ENCODE data around the gene ABL1.
"Not testable (repeated sequence)": the region's sequence is repeated elsewhere in the genome, so short reads cannot be mapped to it uniquely, and the experiment has no call there.

ABL1 gene

GRCh38 chr9:130905125-130905901, 70.3 kb downstream of the ABL1 start:
- 94% methylated on average over 20 of the region's 24 CpGs for WGBS (ENCODE audit: insufficient coverage)
- Histone ChIP-seq H3K9me3 (ENCODE audit: control extremely low read depth in 1 of 5, control insufficient read depth in 4 of 5, insufficient read depth in 2 of 5, low read depth in 1 of 5, low read length in 4 of 5) (no peaks in the 10 kb centered on the region), H3K36me3 (ENCODE audit: control insufficient read depth in 4 of 4, insufficient read depth in 4 of 4, low read length in 3 of 4) (no peaks in the 10 kb centered on the region), H3K4me1 (ENCODE audit: control extremely low read depth in 1 of 4, control insufficient read depth in 4 of 4, insufficient read depth in 4 of 4, low read length in 3 of 4) (peaks cover 0 to 7% (median 3%) of the 10 kb centered on the region in 4 experiments), H3K27me3 (replicated peaks in 2 of 5; ENCODE audit: control insufficient read depth in 4 of 5, insufficient read depth in 5 of 5, low read length in 4 of 5) (peaks cover 0 to 4% (median under 1%) of the 10 kb centered on the region in 5 experiments), H3K27ac (ENCODE audit: insufficient read depth in 1 of 2, low read depth in 1 of 2, low read length in 2 of 2, poor library complexity in 1 of 2, severe bottlenecking in 2 of 2) (no peak overlapping the region), H3K4me3 (ENCODE audit: control insufficient read depth in 1 of 7, extremely low read depth in 1 of 7, insufficient read depth in 4 of 7, low read depth in 2 of 7, low read length in 6 of 7) (no peak overlapping the region)
- ChIA-PET CTCF (interaction anchor here (1.1 kb wide), 1 partner anchor 94 kb away, joined by 3 read pairs; no protein-coding TSS in a partner anchor), POLR2A (no interaction called here)
- DNase-seq, result no peak

DNA sequence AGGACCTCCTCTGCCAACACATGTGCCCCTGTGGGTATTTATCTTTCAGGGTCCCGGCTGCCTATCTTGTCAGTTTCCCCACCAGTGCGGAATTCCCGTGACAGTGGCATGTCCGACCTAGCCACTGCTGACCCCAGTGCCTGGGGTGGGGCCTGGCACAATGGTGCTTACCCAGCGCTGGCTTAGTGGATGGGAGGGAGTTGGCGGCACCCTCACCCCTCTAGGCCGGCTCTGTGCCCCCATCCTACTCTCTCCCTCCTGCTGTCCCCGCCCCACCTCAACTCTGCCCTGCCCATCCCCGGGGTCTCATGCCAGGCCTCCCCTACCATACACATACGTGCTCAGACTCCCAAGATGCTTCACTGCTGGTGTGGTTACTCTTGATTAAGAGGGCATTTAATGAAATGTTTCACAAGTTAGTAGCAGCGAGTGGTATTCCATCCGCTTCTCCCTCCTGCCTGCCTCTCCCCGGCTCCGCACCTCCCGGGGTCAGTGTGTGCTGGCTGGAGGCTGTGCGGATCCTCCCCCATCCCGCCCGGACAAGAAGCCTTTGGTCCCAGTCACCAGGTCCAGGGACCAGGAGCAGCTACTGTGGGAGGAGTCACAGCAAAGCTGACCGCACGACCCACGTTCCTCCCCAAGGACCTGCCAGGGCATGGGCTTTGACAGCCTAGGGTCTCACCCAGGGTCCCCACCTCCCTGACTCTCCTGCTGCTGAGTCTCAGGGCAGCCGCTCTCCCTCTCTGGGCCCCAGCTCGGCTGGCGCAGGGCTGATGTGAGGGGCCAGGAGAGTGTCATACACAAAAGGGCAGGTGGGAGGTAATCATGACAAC, 71.1 kb downstream of the ABL1 start:
- H3K4me3 ChIP-seq (ENCODE audit: control insufficient read depth in 1 of 7, extremely low read depth in 1 of 7, insufficient read depth in 4 of 7, low read depth in 2 of 7, low read length in 6 of 7), result no peak overlapping the region
- peaks cover 0 to under 1% (median 0%) of the 10 kb centered on the region in 5 experiments for H3K27me3 ChIP-seq (replicated peaks in 2 of 5; ENCODE audit: control insufficient read depth in 4 of 5, insufficient read depth in 5 of 5, low read length in 4 of 5)
- ChIA-PET POLR2A (no interaction called here), CTCF (interaction anchor here (1.0 kb wide), 1 partner anchor 8 kb away, joined by 3 read pairs; no protein-coding TSS in a partner anchor)
- peaks cover 0 to 7% (median 3%) of the 10 kb centered on the region in 4 experiments for H3K4me1 ChIP-seq (ENCODE audit: control extremely low read depth in 1 of 4, control insufficient read depth in 4 of 4, insufficient read depth in 4 of 4, low read length in 3 of 4)
- H3K27ac ChIP-seq (ENCODE audit: insufficient read depth in 1 of 2, low read depth in 1 of 2, low read length in 2 of 2, poor library complexity in 1 of 2, severe bottlenecking in 2 of 2), result no peak overlapping the region
- no peaks in the 10 kb centered on the region for H3K9me3 ChIP-seq (ENCODE audit: control extremely low read depth in 1 of 5, control insufficient read depth in 4 of 5, insufficient read depth in 2 of 5, low read depth in 1 of 5, low read length in 4 of 5)
- no peaks in the 10 kb centered on the region for H3K36me3 ChIP-seq (ENCODE audit: control insufficient read depth in 4 of 4, insufficient read depth in 4 of 4, low read length in 3 of 4)
- no peak for DNase-seq
- WGBS (ENCODE audit: insufficient coverage), result 94% methylated on average over 16 of the region's 24 CpGs

DNA sequence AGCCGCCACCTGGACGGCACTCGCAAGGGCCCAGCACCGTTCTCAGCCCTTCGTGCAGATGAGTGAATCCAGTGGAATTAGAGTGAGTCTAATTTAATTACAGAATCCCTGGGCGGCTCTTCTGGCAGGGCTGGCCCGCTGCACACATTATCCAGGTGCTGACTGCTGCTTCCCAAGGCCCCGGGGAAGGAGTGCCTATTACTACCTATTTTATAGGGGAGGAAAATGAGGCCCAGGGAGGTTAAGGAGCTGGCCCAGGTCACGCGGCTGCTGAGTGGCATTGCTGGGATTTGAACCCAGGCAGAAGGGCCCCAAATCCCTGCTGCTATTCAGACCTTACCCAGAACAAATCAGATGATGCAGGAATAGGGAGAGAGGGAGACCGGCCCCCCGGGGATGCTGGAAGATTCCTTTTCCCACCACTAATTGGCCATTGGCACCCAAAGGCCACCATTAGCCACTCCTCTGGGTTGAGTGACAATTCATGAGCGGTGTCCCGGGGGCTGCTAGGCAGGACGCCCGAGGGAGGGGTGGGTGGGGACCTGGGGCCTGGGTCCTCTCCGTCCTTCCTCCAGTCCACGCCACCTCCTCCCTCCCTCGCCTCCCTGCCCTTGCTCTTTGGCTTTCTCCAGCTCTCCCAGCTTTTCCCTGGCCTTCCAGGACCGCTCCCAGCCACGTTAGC, 71.8 kb downstream of the ABL1 start:
- Histone ChIP-seq H3K9me3 (ENCODE audit: control extremely low read depth in 1 of 5, control insufficient read depth in 4 of 5, insufficient read depth in 2 of 5, low read depth in 1 of 5, low read length in 4 of 5) (no peaks in the 10 kb centered on the region), H3K36me3 (ENCODE audit: control insufficient read depth in 4 of 4, insufficient read depth in 4 of 4, low read length in 3 of 4) (no peaks in the 10 kb centered on the region), H3K4me3 (ENCODE audit: control insufficient read depth in 1 of 7, extremely low read depth in 1 of 7, insufficient read depth in 4 of 7, low read depth in 2 of 7, low read length in 6 of 7) (no peak overlapping the region), H3K27ac (ENCODE audit: insufficient read depth in 1 of 2, low read depth in 1 of 2, low read length in 2 of 2, poor library complexity in 1 of 2, severe bottlenecking in 2 of 2) (no peak overlapping the region), H3K4me1 (ENCODE audit: control extremely low read depth in 1 of 4, control insufficient read depth in 4 of 4, insufficient read depth in 4 of 4, low read length in 3 of 4) (peaks cover 0 to 7% (median 3%) of the 10 kb centered on the region in 4 experiments), H3K27me3 (replicated peaks in 2 of 5; ENCODE audit: control insufficient read depth in 4 of 5, insufficient read depth in 5 of 5, low read length in 4 of 5) (no peaks in the 10 kb centered on the region)
- POLR2A ChIA-PET, result no interaction called here
- DNase-seq, result no peak
- CTCF ChIA-PET, result interaction anchor here (1.0 to 1.2 kb wide), 2 partner anchors 9 to 43 kb away, joined by 3 read pairs; no protein-coding TSS in a partner anchor
- WGBS (ENCODE audit: insufficient coverage), result 92% methylated on average over 18 of the region's 21 CpGs

GRCh38 chr9:130908146-130908877, 73.3 kb downstream of the ABL1 start:
- Histone ChIP-seq H3K27ac (ENCODE audit: insufficient read depth in 1 of 2, low read depth in 1 of 2, low read length in 2 of 2, poor library complexity in 1 of 2, severe bottlenecking in 2 of 2) (no peak overlapping the region), H3K27me3 (replicated peaks in 2 of 5; ENCODE audit: control insufficient read depth in 4 of 5, insufficient read depth in 5 of 5, low read length in 4 of 5) (peaks cover 0 to 3% (median 0%) of the 10 kb centered on the region in 5 experiments), H3K36me3 (ENCODE audit: control insufficient read depth in 4 of 4, insufficient read depth in 4 of 4, low read length in 3 of 4) (no peaks in the 10 kb centered on the region), H3K4me1 (ENCODE audit: control extremely low read depth in 1 of 4, control insufficient read depth in 4 of 4, insufficient read depth in 4 of 4, low read length in 3 of 4) (peaks cover 0 to 7% (median 3%) of the 10 kb centered on the region in 4 experiments), H3K4me3 (ENCODE audit: control insufficient read depth in 1 of 7, extremely low read depth in 1 of 7, insufficient read depth in 4 of 7, low read depth in 2 of 7, low read length in 6 of 7) (no peak overlapping the region), H3K9me3 (ENCODE audit: control extremely low read depth in 1 of 5, control insufficient read depth in 4 of 5, insufficient read depth in 2 of 5, low read depth in 1 of 5, low read length in 4 of 5) (no peaks in the 10 kb centered on the region)
- CTCF ChIA-PET, result interaction anchor here (0.7 to 1.2 kb wide), 2 partner anchors 38 to 44 kb away, joined by 3 read pairs; no protein-coding TSS in a partner anchor
- 48% methylated on average over 18 of the region's 22 CpGs for WGBS (ENCODE audit: insufficient coverage)
- POLR2A ChIA-PET, result no interaction called here
- DNase-seq, result peak in 2 of 3 donors; percentile 57 to 70

GRCh38 chr9:130908878-130909355, 73.9 kb downstream of the ABL1 start:
- Histone ChIP-seq H3K4me3 (ENCODE audit: control insufficient read depth in 1 of 7, extremely low read depth in 1 of 7, insufficient read depth in 4 of 7, low read depth in 2 of 7, low read length in 6 of 7) (no peak overlapping the region), H3K36me3 (ENCODE audit: control insufficient read depth in 4 of 4, insufficient read depth in 4 of 4, low read length in 3 of 4) (no peaks in the 10 kb centered on the region), H3K4me1 (ENCODE audit: control extremely low read depth in 1 of 4, control insufficient read depth in 4 of 4, insufficient read depth in 4 of 4, low read length in 3 of 4) (peaks cover 0 to 7% (median 3%) of the 10 kb centered on the region in 4 experiments), H3K9me3 (ENCODE audit: control extremely low read depth in 1 of 5, control insufficient read depth in 4 of 5, insufficient read depth in 2 of 5, low read depth in 1 of 5, low read length in 4 of 5) (no peaks in the 10 kb centered on the region), H3K27ac (ENCODE audit: insufficient read depth in 1 of 2, low read depth in 1 of 2, low read length in 2 of 2, poor library complexity in 1 of 2, severe bottlenecking in 2 of 2) (no peak overlapping the region), H3K27me3 (replicated peaks in 2 of 5; ENCODE audit: control insufficient read depth in 4 of 5, insufficient read depth in 5 of 5, low read length in 4 of 5) (peaks cover 0 to 7% (median 0%) of the 10 kb centered on the region in 5 experiments)
- DNase-seq, result no peak
- POLR2A ChIA-PET, result no interaction called here
- CTCF ChIA-PET, result interaction anchor here (1.3 kb wide), 1 partner anchor 25 kb away, joined by 3 read pairs; no protein-coding TSS in a partner anchor
- WGBS (ENCODE audit: insufficient coverage), result 98% methylated on average over 7 of the region's 19 CpGs

DNA sequence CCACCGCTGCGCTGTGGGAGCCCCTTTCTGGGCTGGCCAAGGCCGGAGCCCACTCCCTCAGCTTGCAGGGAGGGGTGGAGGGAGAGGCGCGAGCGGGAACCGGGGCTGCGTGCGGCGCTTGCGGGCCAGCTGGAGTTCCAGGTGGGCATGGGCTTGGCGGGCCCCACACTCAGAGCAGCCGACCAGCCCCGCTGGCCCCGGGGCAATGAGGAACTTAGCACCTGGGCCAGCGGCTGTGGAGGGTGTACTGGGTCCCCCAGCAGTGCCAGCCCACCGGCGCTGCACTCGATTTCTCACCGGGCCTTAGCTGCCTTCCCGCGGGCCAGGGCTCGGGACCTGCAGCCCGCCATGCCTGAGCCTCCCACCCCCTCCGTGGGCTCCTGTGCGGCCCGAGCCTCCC, 75.0 kb downstream of the ABL1 start:
- H3K36me3 ChIP-seq (ENCODE audit: control insufficient read depth in 4 of 4, insufficient read depth in 4 of 4, low read length in 3 of 4); H3K4me3 ChIP-seq (ENCODE audit: control insufficient read depth in 1 of 7, extremely low read depth in 1 of 7, insufficient read depth in 4 of 7, low read depth in 2 of 7, low read length in 6 of 7); H3K27ac ChIP-seq (ENCODE audit: insufficient read depth in 1 of 2, low read depth in 1 of 2, low read length in 2 of 2, poor library complexity in 1 of 2, severe bottlenecking in 2 of 2); H3K4me1 ChIP-seq (ENCODE audit: control extremely low read depth in 1 of 4, control insufficient read depth in 4 of 4, insufficient read depth in 4 of 4, low read length in 3 of 4); H3K27me3 ChIP-seq (replicated peaks in 2 of 5; ENCODE audit: control insufficient read depth in 4 of 5, insufficient read depth in 5 of 5, low read length in 4 of 5); H3K9me3 ChIP-seq (ENCODE audit: control extremely low read depth in 1 of 5, control insufficient read depth in 4 of 5, insufficient read depth in 2 of 5, low read depth in 1 of 5, low read length in 4 of 5); POLR2A ChIA-PET; DNase-seq: not testable (repeated sequence)
- CTCF ChIA-PET, result interaction anchor here (1.3 kb wide), 1 partner anchor 23 kb away, joined by 3 read pairs; no protein-coding TSS in a partner anchor
- 90% methylated on average over 8 of the region's 27 CpGs for WGBS (ENCODE audit: insufficient coverage)
